Upper lobe of right lung (tissue), 1 donor: ENCODE data around the gene CRYGS. TPM values are rescaled to one million over a fixed set of nuclear protein-coding genes. Genes with fewer than 3 reads are reported as not detected.
"Not testable (repeated sequence)": the region's sequence is repeated elsewhere in the genome, so short reads cannot be mapped to it uniquely, and the experiment has no call there.

ENCODE experiments used
- ATAC-seq: fragments of 200-7000 bp; cut with Tn5 transposase; one replicate; pipeline ENCODE4 v1.9.1; 2020; ENCODE audit warnings: mild to moderate bottlenecking, moderate library complexity
- DNase-seq: peaks from one replicate; pipeline ENCODE4 v3.0.0-alpha.2; 2020
- H3K27ac ChIP-seq: fragments of 200-600 bp; one replicate; pipeline ENCODE4 v1.8.0; 2022
- H3K27me3 ChIP-seq: fragments of 200-600 bp; one replicate; pipeline ENCODE4 v1.8.0; 2022; ENCODE audit warnings: mild to moderate bottlenecking
- H3K36me3 ChIP-seq: fragments of 200-600 bp; one replicate; pipeline ENCODE4 v1.8.0; 2022
- H3K4me1 ChIP-seq: fragments of 200-600 bp; one replicate; pipeline ENCODE4 v1.8.0; 2022
- H3K4me3 ChIP-seq: fragments of 200-600 bp; one replicate; pipeline ENCODE4 v1.8.0; 2022; ENCODE audit warnings: mild to moderate bottlenecking
- H3K9me3 ChIP-seq: fragments of 200-600 bp; one replicate; pipeline ENCODE4 v1.8.0; 2022
- intact Hi-C: fragments of 100-400 bp; cut with DNase I; formaldehyde crosslinking; loops from one replicate; pipeline ENCODE4 v1.11.0; 2022
- total RNA-seq: library from RNA; stranded (reverse); fragmentation: NEBNext Ultra II Directional; extraction: Animal tissue kit (Norgen Biotek cat#: 25700); gene quantifications from one replicate; pipeline ENCODE4 v1.2.1, GENCODE V29; 2021
- TF ChIP-seq, protein P1 (sequence below): fragments of 200-600 bp; IDR thresholded peaks from one replicate; pipeline ENCODE4 v1.8.0; 2022; ENCODE audit warnings: antibody characterized with exemption
- donor health status: DM: no; HTN: yes; CAD: no; lungs with severe emphysema.

Gene CRYGS
- total RNA-seq, 1 donor from 2014 or later = 3.8 TPM

DNA sequence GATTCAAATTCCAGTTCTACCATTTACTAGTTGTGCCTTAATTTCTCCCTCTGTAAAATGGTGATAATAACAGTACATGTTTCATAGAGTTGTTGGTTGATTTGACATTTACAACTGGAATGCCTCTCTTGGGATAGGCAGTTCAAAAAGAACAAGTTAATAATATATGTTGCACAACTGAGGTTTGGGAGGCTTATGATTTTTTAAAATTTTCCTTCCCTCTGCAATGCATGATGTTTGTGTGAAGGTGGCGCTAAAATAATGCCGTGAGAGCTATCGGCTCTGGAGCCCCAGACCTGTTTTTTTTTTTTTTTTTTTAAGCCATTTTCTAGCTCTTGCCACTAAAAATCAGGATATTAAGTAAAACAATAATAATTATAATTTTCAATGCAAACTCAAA is 44.9 kb upstream of the CRYGS start:
- Histone ChIP-seq H3K9me3 (no peaks in the 10 kb centered on the region), H3K36me3 (peaks cover 21% of the 10 kb centered on the region), H3K27me3 (no peaks in the 10 kb centered on the region), H3K4me3 (no peak overlapping the region), H3K27ac (no peak overlapping the region), H3K4me1 (no peaks in the 10 kb centered on the region)
- TF ChIP-seq, protein P1, sequence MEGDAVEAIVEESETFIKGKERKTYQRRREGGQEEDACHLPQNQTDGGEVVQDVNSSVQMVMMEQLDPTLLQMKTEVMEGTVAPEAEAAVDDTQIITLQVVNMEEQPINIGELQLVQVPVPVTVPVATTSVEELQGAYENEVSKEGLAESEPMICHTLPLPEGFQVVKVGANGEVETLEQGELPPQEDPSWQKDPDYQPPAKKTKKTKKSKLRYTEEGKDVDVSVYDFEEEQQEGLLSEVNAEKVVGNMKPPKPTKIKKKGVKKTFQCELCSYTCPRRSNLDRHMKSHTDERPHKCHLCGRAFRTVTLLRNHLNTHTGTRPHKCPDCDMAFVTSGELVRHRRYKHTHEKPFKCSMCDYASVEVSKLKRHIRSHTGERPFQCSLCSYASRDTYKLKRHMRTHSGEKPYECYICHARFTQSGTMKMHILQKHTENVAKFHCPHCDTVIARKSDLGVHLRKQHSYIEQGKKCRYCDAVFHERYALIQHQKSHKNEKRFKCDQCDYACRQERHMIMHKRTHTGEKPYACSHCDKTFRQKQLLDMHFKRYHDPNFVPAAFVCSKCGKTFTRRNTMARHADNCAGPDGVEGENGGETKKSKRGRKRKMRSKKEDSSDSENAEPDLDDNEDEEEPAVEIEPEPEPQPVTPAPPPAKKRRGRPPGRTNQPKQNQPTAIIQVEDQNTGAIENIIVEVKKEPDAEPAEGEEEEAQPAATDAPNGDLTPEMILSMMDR = no peak
- ATAC-seq (no peak), DNase-seq (no peak)
- intact Hi-C loops = no loop called here

GRCh38 chr3:186588632-186589031 is 44.5 kb upstream of the CRYGS start:
- DNase-seq (no peak), ATAC-seq (no peak)
- TF ChIP-seq, protein P1 = no peak
- Histone ChIP-seq H3K4me1 (no peaks in the 10 kb centered on the region), H3K36me3 (peaks cover 26% of the 10 kb centered on the region), H3K27me3 (no peaks in the 10 kb centered on the region), H3K4me3 (no peak overlapping the region), H3K9me3 (no peaks in the 10 kb centered on the region), H3K27ac (no peak overlapping the region)
- intact Hi-C loops = no loop called here

DNA sequence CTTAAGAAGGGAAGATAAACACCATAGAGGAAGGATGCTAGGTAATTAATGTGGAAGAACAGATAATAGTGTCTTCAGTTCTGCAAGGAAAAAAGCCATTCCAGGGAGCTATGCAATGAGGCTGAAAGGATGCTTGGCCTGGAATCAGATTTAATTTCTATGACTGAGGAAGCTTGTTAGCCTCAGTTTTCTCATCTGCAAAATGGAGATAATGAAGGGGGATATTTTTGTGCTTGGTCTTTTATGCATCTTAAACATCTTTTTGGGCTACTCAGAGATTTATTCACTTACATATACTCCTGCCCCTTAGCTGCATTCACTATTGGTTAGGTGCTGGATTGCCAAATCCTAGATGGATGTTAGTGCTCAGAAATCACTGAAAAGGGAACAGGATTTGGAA is 43.0 kb upstream of the CRYGS start:
- Histone ChIP-seq H3K27me3 (no peaks in the 10 kb centered on the region), H3K4me1 (no peaks in the 10 kb centered on the region), H3K27ac (no peak overlapping the region), H3K9me3 (no peaks in the 10 kb centered on the region), H3K36me3 (peaks cover 40% of the 10 kb centered on the region), H3K4me3 (no peak overlapping the region)
- intact Hi-C loops = no loop called here
- no peak for ATAC-seq
- TF ChIP-seq, protein P1 = no peak
- no peak for DNase-seq

GRCh38 chr3:186586245-186586644 is 42.1 kb upstream of the CRYGS start:
- H3K36me3 ChIP-seq = peaks cover 49% of the 10 kb centered on the region
- H3K27ac ChIP-seq, intact Hi-C loops, H3K4me3 ChIP-seq, ATAC-seq, H3K27me3 ChIP-seq, H3K9me3 ChIP-seq, DNase-seq, H3K4me1 ChIP-seq: not testable (repeated sequence)

DNA sequence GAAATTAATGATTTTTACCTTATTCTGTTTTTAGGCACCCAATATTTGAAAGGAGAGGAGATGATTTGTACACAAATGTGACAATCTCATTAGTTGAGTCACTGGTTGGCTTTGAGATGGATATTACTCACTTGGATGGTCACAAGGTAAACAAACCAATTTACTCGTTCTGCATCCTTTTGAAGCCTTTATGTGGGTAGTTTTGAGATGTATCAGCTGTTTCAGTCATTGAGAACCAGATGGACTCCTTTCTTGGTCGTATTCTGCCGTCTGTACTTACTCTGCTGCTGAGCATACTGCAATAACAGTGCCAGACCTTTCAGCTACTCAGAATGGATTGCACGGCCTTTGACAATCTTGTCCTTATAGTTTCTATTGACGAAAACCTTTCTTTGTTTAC is 39.7 kb upstream of the CRYGS start:
- H3K36me3 ChIP-seq = peaks cover 74% of the 10 kb centered on the region
- no peak overlapping the region for H3K4me3 ChIP-seq
- H3K27ac ChIP-seq = no peak overlapping the region
- intact Hi-C loops = no loop called here
- no peaks in the 10 kb centered on the region for H3K9me3 ChIP-seq
- TF ChIP-seq, protein P1 = no peak
- H3K4me1 ChIP-seq = no peaks in the 10 kb centered on the region
- no peaks in the 10 kb centered on the region for H3K27me3 ChIP-seq
- DNase-seq (no peak), ATAC-seq (no peak)

- H3K9me3 ChIP-seq = no peaks in the 10 kb centered on the region
- intact Hi-C loops = no loop called here
- ATAC-seq = no peak
- no peaks in the 10 kb centered on the region for H3K4me1 ChIP-seq
- no peak overlapping the region for H3K27ac ChIP-seq
- H3K36me3 ChIP-seq = peaks cover 87% of the 10 kb centered on the region
- DNase-seq = no peak
- TF ChIP-seq, protein P1 = no peak
- H3K4me3 ChIP-seq = no peak overlapping the region
- no peaks in the 10 kb centered on the region for H3K27me3 ChIP-seq
Measured at GRCh38 chr3:186582541-186582940, 38.4 kb upstream of the CRYGS start.
